GM12872 (cell line): ENCODE measurements around the gene HSPA4.

Experiments used
- CTCF ChIP-seq: IDR thresholded peaks from 3 replicates; pipeline ENCODE4 v1.5.1; 2011; ENCODE audit warnings: low read depth, mild to moderate bottlenecking, low read length, moderate library complexity; ENCODE audit not compliant: insufficient read depth

The HSPA4 gene

DNA sequence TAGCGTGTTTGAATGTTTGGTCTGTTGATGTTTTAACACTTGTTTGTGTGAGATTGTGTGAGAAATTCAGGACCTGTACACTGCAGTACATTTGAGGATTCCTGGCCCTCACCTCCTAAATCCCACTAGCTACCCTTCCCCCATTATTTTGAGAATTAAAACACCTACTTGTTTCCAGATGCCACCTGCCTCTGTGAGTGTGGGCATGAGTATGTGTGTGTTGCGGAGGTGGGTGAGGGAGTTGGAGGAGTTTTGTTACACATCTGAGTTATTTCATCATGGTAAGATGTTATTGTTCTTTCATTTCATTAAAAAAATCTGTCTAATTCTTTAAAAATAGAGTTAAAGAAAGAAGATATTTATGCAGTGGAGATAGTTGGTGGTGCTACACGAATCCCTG is 36.3 kb downstream of the HSPA4 start:
- TF ChIP-seq CTCF = no peak

- TF ChIP-seq CTCF = no peak
Measured at GRCh38 chr5:133091034-133091433, 39.2 kb downstream of the HSPA4 start.

GRCh38 chr5:133106343-133106742 is 54.5 kb downstream of the HSPA4 start:
- TF ChIP-seq CTCF = no peak

GRCh38 chr5:133106761-133107572 is 55.2 kb downstream of the HSPA4 start:
- no peak for TF ChIP-seq CTCF

GRCh38 chr5:133108481-133108921 is 56.7 kb downstream of the HSPA4 start:
- TF ChIP-seq CTCF = no peak

- no peak for TF ChIP-seq CTCF
Measured at GRCh38 chr5:133109655-133110483, 58.1 kb downstream of the HSPA4 start.

GRCh38 chr5:133110709-133111108 is 58.9 kb downstream of the HSPA4 start:
- no peak for TF ChIP-seq CTCF
